SKM-1 treated with dmso at 0.1 percent for 144 hours (cell line): ENCODE measurements around the gene NDOR1.

Source experiments
- DNase-seq: peaks from one replicate; lab custom pipeline; 2025; ENCODE audit not compliant: unreplicated experiment; lab: John Stamatoyannopoulos, UW

The NDOR1 gene

DNA sequence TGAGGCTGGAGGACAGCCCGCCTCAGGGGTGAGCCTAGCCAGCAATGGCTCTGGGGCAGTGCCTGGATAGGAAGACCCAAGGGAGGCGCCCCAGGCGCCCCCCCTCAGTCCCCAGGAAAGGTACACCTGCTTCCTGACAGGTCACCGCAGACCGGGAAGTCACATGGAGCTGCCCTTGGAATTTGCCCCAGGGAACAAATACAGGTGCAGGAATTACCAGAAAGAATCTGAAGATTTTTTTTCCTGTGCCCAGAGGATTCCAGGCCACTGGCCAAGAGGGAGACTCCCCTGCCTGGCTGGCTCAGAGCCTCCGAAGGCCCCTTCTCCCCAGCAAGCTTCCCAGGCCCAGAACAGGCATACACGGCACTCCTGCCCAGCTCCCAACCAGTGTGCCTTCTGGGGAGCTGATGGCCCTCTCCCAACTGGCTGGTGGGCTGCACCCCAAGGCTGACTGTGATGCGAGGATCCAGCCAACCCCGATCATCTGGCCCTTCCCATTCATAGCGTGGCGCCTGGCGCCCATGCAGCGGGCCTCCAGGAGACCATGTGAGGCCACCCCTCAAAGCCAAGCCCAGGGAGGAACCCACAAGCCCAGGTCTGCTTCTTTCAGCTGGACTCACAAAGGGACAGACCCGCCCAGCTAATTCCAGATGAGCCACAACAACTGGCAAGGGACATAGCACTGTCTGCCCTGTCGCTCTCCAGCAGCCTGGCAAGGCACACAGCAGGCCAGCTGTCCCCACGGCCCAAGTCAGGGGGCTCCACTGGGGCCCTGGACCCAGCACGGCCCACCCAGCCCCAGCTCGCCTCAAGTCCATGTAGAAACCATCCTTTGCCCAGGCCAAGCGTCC, 7.2 kb upstream of the NDOR1 start:
- DNase-seq: no peak

DNA sequence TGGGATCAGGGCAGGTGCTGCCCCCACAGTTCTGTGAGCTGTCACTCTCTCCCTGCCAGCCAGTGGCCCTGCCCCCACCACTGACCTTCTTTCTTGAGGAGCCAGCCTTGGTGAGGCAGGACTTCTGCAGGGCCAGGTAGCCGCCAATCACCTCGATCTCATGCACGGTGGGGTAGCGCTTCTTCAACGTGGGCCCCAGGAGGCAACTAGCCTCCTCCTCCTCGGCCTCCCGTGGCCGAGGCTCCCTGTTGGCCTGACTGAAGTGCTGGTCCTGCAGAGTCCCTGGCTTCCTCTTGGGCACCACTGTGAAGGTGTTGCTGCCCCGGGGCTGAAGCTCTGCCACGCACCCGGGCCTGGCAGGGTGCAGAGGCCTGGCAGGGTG, 6.6 kb upstream of the NDOR1 start:
- DNase-seq: no peak

DNA sequence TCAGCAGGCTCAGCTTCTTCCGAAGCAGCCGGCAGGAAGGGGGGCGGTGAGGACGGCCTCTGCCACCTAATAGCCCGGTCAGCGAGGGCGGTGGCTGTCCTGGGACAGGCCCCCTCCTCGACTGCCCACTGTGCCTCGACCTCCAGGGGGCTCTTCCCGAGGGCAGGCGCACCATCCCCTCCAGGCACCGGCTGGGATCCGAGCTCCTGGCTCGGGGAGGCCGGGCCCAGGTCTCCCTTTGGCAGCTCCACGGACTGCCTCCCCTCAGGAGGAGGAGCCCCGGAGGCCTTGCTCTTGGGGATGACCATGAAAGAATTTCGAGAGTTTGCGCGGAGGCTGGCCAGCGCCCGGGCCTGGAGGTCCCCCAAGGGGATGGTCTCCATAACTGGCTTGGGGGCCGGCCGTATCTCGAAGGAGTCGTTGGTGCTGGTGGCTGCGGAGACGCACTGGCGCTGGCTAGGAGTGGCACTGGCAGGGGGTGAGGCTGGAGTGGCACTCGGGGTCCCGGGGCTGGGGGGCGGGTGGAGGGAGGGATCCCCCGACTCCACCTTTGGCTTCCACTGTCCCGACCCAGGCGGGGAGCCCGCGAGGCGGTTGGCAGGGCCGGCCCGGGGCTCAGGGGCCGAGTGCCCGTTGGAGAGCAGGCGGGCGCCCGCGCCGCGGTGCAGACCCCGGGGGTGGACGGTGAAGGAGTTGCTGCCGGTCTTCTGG, 5.9 kb upstream of the NDOR1 start:
- no peak for DNase-seq

DNA sequence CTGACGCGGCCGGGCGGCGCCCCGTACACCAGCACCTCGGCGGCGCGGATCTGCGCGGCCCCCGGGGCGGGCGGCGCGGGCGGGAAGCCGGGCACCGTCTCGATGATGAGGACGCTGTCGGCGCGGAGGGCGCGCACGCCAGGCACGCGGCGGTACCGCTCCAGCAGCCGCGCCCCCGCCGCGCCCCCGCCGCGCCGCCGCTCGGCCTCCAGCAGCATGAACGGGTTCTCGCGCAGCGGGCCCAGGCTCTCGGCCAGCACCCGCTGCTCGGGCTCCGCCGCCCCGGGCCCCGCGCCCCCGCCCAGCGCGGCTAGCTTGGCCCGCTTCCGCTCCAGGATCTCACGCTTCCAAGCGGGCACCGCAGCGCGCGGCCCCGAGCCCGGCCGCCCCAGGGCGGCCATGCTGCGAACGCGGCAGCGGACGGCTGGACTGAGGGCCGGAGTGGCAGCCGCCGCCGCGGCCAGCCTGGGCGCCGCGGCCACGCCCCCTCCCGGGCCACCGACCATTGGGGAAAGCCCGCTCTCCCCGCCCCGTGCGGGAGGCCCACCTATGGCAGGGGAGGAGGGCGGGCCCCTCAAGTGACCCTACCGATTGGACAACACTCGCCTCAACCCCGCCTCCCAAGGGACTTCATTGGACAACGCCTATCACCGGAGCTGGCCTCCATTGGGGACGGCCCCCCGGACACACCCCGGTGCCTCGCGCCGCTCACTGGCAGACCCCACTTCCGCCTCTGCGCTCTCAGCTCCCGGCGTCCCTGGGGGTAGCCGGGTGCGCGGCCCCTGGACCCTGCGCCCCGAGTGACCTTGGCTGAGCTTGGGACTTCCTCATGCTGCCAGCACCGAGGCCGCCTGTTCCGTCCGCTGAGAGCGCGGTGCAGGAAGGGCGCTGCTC, 4.9 kb upstream of the NDOR1 start, which contains the start of gene TPRN:
Gene TPRN, minus strand, starts transcription at position 431 of the 894 bp plus-strand sequence. Its CDS starts 30 bp downstream, at position 401.
- DNase-seq: peak; percentile 99

DNA sequence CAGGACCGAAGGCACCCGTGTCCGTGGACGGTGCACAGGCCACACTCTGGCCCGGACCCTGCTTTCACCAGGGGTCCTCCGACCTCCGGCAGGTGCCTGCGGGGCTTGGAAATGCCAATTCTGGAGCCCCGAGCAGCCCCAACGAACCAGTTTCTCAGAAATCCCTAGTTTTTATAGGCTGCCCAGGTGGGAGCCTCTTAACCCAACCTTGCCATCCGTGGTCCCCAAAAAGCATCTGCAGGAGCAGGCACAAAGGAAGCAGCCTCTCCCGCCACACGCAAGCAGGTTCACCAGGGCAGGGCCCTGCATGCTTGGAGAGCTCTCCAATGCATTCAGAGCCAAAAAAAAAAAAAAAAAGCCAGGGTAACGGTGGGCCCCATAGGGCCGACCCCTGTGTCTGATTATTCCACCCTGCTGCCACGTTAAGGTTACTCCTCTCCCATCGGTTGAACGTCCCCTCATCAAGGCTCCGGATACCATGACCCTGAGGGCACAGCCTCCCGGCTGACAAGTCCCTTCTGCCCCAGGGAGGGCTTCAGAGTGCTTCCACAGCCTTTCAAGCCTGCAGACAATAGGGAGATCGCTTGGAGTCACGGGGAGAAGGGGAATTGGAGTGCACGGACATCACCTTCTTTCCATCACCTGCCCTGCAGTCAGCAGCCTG, 4.2 kb upstream of the NDOR1 start:
- no peak for DNase-seq

DNA sequence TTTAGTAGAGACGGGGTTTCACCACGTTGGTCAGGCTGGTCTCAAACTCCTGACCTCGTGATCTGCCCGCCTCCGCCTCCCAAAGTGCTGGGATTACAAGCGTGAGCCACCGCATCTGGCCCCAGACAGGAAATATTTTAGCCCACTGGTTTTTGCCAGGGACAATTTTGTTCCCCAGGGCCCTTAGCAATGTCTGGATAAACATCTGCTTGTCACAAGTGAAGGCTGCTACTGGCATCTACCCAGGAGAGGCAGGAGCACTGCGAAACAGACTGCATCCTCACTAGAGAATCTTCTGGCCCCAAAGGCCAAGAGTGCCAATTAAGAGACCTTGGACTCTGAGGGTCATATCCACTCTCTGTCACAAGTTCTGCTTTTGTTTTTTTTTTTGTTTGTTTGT, 2.5 kb upstream of the NDOR1 start:
- DNase-seq: no peak

DNA sequence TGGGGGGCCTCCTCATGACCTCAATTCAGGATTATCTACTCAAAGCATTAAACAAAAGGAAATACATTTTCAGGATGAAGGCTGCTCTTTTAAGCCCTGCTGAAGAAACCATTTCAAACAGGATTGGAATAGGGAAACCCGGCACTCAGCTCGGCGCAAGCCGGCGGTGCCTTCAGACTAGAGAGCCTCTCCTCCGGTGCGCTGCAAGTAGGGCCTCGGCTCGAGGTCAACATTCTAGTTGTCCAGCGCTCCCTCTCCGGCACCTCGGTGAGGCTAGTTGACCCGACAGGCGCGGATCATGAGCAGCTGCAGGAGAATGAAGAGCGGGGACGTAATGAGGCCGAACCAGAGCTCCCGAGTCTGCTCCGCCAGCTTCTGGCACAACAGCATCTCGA, 772 bp upstream of the NDOR1 start:
- no peak for DNase-seq

DNA sequence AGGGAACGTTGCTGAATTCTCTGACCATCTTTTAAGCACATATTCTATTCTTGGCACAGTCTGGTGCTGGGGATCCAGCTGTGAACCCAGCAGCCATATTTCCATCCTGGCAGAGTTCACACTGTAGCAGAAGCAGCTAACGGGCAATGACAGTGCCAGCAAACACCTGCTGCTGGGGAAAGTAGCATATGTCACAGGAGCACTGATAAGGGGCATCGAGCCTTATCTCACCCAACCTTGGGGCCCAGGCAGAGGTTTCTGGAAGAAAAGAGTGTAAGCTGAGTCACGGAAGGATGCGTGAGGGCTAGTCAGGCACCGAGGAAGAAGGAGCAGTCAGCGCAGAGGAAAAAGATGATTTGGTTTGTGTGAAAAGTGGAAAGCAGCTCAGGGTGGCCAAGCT, 1.1 kb downstream of the NDOR1 start:
- DNase-seq: no peak

DNA sequence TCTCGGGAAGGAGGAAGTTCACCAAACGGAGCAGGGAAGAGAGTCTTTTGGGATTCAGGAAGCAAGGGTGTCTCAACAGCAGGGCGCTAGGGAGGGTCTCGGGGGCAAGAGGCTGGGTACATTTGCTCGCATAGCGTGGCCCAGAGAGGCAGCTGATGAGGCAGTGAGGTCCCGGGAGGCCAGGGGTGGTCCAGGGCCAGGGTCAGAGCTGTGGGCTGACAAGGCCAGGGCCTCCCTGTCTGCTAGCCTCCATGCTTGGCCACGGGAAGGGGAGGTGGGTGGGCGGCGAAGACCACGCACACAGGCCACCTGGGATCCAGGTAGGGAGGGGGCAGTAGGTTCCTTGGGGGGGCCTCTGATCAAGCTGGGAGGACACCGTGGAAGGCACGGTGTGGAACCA, 6.0 kb downstream of the NDOR1 start:
- no peak for DNase-seq

DNA sequence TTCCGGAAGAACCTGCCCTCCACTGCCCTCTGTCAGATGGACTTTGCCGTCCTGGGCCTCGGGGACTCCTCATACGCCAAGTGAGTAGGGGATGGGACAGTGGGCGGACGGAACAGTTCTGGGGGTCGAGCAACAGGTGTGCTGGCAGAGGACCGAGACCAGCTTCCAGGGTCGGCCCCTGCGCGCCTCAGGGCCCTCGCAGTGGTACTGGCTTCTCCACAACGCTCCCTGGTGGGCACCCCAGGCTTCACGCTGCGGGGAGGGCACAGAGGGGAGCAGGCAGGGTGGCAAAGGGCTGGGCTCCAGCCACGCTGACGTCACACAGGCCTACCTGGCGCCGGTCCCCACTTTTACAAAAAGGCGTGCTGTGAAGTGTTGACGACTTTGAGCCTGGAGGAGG, 7.0 kb downstream of the NDOR1 start:
- no peak for DNase-seq

DNA sequence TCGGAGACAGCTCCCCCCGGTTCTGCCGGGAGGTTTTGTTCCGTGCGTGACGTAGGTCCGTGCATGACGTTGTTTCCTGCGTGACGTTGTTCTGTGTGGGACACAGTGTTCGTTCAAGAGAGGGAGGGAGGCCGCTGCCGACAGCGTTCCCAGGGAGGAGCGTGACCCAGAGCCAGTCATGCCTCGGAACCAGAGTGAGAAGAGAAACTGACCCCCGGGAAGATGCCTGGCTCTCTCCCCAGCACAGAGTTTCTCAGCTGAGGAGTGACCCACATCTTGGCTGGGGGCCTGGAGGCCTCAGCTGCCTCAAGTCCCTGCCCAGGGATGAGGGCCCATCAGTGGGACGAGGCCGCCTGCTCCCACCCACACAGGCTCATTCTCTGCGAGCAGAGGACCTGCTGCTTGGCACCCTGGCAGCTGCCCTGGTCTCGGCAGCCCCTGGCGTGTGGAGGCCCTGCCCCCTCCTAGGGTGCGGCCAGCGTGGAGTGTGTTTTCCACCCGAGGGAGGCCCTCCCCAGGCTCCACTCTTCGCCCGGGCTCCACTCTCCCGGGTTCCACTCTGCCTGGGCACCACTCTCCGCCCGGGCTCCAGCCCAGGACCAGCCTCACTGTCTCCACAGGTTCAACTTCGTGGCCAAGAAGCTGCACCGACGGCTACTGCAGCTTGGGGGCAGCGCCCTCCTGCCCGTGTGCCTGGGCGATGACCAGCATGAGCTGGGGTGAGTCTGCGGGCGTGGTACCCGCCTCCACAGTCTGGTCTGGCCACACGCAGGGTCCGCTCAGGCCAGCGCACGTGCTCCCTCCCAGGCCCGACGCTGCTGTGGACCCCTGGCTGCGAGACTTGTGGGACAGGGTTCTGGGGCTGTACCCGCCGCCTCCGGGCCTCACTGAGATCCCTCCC, 7.9 kb downstream of the NDOR1 start:
- no peak for DNase-seq

DNA sequence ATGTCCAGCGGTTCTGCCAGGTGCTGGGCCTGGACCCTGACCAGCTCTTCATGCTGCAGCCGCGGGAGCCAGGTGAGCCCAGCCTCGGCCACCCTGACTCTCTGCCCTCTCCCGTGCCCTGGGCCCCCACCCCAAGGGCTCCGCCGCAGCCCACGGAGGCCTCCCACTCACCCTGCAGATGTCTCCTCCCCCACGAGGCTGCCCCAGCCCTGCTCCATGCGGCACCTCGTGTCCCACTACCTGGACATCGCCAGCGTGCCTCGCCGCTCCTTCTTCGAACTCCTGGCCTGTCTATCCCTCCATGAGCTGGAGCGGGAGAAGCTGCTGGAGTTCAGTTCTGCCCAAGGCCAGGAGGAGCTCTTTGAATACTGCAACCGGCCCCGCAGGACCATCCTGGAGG, 9.1 kb downstream of the NDOR1 start:
- no peak for DNase-seq

DNA sequence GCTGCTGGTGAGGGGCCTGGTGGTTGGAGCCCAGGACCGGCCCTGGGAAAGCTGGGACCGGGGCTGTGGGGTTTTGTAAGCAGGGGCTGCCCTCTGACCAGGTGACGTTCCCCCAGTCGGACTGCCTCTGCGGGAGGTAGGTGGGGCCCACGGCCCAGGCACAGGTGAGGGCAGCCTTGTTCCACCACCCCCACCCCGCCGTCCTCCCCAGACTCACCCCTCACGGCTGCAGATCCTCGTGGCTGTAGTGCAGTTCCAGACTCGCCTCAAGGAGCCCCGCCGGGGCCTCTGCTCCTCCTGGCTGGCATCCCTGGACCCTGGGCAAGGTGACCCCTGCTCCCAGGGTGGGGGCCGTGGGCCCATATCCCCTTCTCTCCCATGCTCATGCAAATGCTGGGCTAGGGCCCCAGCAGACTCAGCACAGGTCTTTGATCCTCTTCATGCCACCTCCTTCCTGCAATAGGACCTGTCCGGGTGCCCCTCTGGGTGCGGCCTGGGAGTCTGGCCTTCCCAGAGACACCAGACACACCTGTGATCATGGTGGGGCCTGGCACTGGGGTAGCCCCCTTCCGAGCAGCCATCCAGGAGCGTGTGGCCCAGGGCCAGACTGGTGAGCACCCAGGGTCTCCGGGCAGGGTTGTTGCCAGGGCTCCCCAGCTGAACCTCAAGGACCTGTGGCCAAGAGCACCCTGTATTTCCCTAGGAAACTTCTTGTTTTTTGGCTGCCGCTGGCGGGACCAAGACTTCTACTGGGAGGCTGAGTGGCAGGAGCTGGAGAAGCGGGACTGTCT, 9.9 kb downstream of the NDOR1 start:
- DNase-seq: no peak

DNA sequence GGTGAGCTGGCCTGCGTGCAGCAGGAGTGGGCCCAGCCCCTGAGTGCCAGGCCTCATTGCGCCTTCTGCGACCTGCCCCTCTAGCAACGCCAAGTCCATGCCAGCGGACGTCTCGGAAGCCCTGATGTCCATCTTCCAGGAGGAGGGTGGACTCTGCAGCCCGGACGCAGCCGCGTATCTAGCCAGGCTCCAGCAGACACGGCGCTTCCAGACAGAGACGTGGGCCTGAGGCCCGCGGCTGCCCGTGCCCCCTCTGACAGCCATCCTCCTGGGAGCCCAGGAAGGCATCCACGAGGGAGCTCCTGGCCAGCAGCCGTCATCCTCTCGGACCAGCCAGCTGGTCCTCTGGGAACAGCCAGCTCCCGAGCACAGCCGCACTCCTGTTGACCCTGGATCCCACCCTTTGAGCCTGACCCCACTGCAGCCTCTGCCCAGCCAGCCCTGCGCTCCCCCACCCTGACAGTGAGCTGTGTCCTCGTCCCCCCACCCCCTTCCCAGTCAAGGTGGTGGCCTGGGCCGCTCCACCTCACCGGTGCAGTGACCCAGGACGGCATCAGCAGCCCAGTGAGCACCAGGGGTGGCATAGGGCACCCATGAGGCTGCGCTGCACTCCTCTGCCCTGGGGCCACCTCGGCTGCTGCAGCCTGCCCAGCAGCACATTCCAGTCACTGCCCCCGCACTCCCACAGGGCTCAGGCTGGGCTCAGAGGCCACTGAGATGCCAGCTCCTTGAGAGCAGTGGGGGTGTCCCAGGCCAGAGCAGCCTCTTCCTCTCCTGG, 10.9 kb downstream of the NDOR1 start:
- no peak for DNase-seq

DNA sequence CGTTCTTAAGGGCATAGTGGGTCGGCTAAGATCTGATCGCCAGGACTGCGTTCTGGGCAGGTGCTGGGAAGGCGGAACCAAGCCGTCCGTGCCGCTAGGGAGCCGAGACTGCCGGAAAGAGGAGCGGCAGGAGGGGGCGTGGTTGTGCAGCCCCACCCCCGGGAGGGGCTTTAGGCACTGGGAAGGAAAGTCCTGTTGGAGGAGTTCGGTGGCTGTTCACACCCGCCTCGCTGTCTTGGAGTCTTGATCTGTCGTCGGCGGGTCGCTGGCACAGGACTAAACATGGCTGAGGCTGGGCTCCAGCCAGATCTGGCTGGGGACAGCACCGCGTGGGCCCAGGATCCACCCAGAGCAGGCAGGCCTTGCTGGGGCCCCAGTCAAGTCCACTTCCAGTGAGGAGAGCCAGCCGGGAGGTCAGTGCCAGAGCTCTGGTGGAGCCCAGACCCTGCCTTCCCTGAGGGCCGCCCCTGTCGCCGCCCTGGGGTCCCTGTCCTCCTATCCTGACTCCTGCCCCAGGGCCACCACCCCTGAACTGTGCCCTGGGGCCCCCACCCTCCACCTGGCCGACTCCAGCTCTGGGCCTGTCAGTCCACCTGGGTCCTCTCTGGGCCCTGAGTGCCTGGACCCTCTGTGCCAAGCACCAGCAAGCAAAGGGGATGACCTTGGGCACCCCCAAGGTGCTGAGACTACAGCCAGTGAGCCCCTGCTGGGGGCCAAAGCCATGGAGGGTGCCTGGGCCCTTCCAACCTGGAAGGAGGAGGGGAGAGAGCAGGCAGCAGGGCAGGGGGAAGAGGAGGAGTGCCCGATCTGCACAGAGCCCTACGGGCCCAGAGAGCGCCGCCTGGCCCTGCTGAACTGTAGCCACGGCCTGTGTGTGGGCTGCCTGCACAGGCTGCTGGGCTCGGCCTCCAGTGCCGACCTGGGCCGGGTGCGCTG, 12.0 kb downstream of the NDOR1 start:
- DNase-seq: no peak

DNA sequence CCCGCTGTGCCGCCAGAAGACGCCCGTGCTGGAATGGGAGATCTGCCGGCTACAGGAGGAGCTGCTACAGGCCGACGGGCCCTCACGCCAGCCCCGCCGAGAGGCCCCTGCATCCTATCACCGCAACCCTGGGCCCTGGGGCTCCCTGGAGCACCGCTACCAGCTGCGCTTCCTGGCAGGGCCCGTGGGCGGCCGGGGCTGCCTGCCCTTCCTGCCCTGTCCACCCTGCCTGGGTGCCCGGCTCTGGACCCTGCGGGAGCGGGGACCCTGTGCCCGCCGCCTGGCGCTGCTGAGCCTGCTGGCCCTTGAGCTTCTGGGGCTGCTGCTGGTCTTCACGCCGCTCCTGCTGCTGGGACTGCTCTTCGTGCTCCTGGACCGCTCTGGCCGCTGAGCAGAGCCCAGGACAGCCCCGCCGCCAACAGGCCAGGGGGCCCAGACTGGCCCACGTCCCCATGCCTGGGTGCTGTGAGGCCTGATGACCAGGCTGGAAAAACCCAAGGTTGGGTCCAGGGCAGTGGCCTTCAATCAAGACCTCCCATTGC, 12.8 kb downstream of the NDOR1 start:
- no peak for DNase-seq

DNA sequence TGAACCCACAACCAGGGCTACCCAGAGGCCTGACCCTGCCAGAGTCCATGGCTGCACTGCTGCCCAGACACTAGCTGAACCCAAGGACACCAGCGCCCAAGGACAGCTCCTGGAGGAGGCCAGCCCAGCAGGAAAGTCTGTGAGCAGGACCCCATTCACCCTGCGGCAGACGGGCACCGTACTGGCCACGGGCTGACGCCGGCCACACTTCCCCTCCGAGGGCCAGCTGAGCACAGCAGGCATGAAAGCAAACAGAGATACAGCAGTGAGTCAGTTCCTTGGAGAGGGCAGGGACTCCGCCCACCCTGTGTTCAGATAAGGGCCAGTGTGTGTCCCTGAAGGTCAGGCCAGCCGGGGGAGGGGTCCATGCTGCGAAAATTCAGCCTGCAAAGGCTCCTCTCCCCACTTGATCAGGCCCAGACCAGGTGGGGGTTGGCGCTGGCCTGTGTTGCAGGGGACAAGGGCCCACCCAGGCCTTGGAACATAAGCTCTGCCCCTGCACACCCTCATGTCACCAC, 13.3 kb downstream of the NDOR1 start:
- DNase-seq: no peak
